ENCODE results near the gene FAM171A2.
"Not testable (repeated sequence)": the region's sequence is repeated elsewhere in the genome, so short reads cannot be mapped to it uniquely, and the experiment has no call there.

FAM171A2 gene

DNA sequence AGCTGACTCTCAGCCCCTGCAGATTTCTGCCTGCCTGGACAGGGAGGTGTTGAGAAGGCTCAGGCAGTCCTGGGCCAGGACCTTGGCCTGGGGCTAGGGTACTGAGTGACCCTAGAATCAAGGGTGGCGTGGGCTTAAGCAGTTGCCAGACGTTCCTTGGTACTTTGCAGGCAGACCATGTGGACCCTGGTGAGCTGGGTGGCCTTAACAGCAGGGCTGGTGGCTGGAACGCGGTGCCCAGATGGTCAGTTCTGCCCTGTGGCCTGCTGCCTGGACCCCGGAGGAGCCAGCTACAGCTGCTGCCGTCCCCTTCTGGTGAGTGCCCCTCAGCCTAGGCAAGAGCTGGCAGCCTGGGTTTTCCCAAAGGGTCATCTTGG lies 14.7 kb downstream of the FAM171A2 start:
- no peak overlapping the region for H3K4me3 ChIP-seq (ENCODE audit: low read depth, low read length)
- no peak for DNase-seq (ENCODE audit: low read depth)
- TF ChIP-seq, protein P1, sequence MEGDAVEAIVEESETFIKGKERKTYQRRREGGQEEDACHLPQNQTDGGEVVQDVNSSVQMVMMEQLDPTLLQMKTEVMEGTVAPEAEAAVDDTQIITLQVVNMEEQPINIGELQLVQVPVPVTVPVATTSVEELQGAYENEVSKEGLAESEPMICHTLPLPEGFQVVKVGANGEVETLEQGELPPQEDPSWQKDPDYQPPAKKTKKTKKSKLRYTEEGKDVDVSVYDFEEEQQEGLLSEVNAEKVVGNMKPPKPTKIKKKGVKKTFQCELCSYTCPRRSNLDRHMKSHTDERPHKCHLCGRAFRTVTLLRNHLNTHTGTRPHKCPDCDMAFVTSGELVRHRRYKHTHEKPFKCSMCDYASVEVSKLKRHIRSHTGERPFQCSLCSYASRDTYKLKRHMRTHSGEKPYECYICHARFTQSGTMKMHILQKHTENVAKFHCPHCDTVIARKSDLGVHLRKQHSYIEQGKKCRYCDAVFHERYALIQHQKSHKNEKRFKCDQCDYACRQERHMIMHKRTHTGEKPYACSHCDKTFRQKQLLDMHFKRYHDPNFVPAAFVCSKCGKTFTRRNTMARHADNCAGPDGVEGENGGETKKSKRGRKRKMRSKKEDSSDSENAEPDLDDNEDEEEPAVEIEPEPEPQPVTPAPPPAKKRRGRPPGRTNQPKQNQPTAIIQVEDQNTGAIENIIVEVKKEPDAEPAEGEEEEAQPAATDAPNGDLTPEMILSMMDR (conservative IDR thresholded peaks at IDR 0.05; ENCODE audit: low read depth, low read length), result no peak

DNA sequence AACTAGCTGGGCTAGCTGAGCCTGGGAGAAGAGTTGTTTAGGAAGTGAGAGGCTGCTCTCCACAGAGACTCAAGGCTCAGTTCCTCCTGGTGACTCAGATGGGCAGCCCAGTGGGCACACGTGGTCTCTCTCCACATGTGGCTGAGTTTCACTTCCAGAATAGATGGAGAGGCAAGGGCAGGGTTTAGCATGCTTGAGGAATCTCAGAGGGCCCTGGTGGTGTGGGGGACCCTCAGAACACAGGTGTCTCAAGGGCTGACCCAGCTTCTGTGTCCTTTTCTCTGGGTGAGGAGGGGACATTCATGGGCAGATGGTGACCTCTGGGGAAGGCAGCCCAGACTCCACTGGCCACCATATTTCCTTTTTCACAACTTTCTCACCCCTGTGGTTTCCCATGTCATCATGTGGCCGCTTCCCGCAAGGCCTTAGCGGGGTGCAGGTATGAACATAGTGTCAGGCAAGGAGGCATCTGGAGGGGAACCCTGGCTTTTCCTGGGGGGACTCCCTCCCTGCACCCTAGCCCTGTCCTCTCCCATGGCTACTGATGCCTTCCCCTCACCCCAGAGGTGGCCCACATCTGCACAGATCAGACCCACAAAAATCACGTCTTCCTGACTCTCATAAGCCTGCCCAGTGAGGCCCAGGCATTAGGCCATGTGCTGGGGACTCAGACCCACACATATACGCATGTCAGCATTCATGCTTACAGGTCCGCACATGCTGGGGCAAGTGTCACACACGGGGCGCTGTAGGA lies 15.2 kb downstream of the FAM171A2 start:
- peak; percentile 66 for DNase-seq (ENCODE audit: low read depth)
- TF ChIP-seq, protein P1 (conservative IDR thresholded peaks at IDR 0.05; ENCODE audit: low read depth, low read length), result no peak
- no peak overlapping the region for H3K4me3 ChIP-seq (ENCODE audit: low read depth, low read length)

DNA sequence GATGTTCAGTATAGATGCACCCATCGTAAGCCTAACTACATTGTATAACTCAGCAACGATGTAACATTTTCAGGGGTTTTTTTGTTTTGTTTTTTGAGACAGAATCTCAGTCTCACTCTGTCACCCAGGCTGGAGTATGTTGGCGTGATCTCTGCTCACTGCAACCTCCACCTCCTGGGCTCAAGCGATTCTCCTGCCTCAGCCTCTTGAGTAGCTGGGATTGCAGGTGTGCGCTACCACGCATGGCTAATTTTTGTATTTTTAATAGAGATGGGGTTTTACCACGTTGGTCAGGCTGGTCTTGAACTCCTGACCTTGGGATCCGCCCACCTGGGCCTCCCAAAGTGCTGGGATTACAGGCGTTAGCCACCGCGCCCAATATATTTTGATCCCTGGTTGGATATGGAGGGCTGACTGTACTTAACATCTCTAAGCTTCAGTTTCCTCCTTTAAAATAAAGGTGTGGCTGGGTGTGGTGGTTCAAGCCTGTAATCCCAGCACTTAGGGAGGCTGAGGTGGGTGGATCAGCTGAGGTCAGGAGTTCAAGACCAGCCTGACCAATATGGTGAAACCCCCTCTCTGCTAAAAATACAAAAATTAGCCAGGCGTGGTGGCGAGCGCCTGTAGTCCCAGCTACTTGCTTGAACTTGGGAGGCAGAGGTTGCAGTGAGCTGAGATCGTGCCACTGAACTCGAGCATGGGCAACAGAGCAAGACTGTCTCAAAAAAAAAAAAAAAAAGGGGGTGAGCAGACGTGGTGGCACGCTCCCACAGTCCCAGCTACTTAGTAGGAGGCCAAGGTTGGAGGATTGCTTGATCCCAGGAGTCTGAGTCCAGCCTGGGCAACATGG lies 16.2 kb downstream of the FAM171A2 start:
- not testable (repeated sequence) for H3K4me3 ChIP-seq (ENCODE audit: low read depth, low read length); DNase-seq (ENCODE audit: low read depth)

DNA sequence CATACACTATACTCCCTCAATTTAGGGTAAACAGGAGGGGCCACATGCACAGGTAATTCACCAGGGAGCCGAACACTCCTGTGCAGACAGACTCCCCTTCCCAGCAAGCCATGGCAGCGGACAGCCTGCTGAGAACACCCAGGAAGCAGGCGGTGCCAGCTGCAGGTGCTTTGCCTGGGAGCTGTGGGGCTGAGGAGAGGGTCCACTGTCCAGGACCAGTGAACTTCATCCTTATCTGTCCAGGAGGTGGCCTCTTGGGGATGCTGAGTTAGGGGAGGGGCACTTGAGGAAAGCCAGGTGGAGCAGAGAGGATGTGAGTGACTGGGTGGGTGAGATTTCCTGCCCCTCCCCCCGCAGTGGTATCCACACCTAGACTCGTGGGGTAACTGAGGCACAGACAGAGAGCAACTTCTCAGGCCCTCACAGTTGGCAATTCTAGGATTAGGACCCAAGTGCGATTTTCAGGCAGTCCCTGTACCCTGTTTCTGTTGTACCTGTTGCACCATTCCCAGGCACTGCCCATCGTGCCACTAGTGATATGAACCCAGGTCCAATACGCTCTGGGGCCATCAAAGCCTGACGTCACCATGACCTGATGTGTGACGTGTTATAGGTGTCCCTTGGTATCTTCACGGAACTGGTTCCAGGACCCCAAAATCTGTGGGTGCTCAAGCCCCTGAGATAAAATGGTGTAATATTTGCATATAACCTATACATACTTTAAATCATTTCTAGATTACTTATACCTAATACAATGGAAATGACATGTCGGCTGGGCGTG lies 17.4 kb downstream of the FAM171A2 start:
- TF ChIP-seq, protein P1 (conservative IDR thresholded peaks at IDR 0.05; ENCODE audit: low read depth, low read length), result no peak
- DNase-seq (ENCODE audit: low read depth), result no peak
- H3K4me3 ChIP-seq (ENCODE audit: low read depth, low read length), result peak overlapping the region; percentile 92

DNA sequence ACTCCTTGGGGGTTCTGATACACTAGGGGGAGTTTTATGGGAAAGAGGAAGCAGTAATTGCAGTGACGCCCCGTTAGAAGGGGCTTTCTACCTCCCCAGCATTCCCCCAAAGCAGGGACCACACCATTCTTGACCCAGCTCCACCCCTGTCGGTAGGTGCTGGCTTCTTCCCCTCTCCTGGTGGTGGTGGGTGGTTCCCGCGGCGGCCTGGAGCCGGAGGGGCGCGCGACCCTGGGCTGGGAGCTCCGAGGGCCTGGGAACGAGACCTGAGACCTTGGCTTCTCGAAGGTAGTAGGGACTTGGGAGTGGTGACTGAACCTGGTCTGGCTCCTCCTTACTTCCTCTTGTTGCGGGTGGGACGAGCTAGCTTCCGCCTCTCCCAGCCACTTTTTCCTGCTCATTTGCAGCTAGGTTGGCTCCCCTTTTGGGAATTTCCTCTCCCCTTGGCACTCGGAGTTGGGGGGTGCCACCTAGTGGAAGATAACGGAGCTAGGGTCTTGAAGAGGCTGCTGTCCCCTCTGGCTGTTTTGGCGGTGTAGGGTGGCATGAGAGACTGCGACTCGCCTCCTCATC lies 18.1 kb downstream of the FAM171A2 start:
- peak; percentile 68 for DNase-seq (ENCODE audit: low read depth)
- H3K4me3 ChIP-seq (ENCODE audit: low read depth, low read length), result peak overlapping the region; percentile 92
- TF ChIP-seq, protein P1 (conservative IDR thresholded peaks at IDR 0.05; ENCODE audit: low read depth, low read length), result peak; percentile 69

DNA sequence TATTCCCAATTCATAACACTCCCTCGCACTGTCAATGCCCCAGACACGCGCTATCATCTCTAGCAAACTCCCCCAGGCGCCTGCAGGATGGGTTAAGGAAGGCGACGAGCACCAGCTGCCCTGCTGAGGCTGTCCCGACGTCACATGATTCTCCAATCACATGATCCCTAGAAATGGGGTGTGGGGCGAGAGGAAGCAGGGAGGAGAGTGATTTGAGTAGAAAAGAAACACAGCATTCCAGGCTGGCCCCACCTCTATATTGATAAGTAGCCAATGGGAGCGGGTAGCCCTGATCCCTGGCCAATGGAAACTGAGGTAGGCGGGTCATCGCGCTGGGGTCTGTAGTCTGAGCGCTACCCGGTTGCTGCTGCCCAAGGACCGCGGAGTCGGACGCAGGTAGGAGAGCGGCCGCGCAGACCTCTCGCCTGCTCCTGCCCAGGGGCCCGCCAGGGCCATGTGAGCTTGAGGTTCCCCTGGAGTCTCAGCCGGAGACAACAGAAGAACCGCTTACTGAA lies 18.7 kb downstream of the FAM171A2 start, which contains the start of gene GRN:
Gene GRN (plus strand): TSS at position 364 of the 515 bp plus-strand sequence. CDS start 3,863 bp downstream, outside the sequence.
- TF ChIP-seq, protein P1 (conservative IDR thresholded peaks at IDR 0.05; ENCODE audit: low read depth, low read length), result no peak
- H3K4me3 ChIP-seq (ENCODE audit: low read depth, low read length), result peak within 1 kb of the TSS; percentile 92
- DNase-seq (ENCODE audit: low read depth), result peak; percentile 99

All from choroid plexus epithelial cell (primary cell).